ACC112 (cell line): ENCODE results near the gene SDHA.

ENCODE experiments used
- H2AFZ ChIP-seq: fragments of 200-600 bp; sonication (generic); one replicate; pipeline ENCODE4 v1.6.0; 2017; ENCODE audit warnings: antibody characterized with exemption, low read length; ENCODE audit not compliant: unreplicated experiment
- H3K27ac ChIP-seq: fragments of 200-600 bp; sonication (generic); 2 replicates; pipeline ENCODE4 v1.5.1; 2014; ENCODE audit warnings: low read depth, mild to moderate bottlenecking, antibody characterized with exemption, low read length, moderate library complexity
- H3K27me3 ChIP-seq: fragments of 200-600 bp; sonication (generic); 2 replicates; pipeline ENCODE4 v1.6.1; 2014; ENCODE audit warnings: mild to moderate bottlenecking, antibody characterized with exemption, low read length, moderate library complexity, mixed read lengths; ENCODE audit not compliant: insufficient read depth
- H3K36me3 ChIP-seq: fragments of 200-600 bp; sonication (generic); 2 replicates; pipeline ENCODE4 v1.6.1; 2016; ENCODE audit warnings: mild to moderate bottlenecking, antibody characterized with exemption, low read length, moderate library complexity, mixed read lengths; ENCODE audit not compliant: insufficient read depth
- H3K4me1 ChIP-seq: fragments of 200-600 bp; sonication (generic); one replicate; pipeline ENCODE4 v1.6.1; 2016; ENCODE audit warnings: low read length, mixed read lengths; ENCODE audit not compliant: insufficient read depth, unreplicated experiment, control insufficient read depth
- H3K4me3 ChIP-seq: fragments of 200-600 bp; sonication (generic); 2 replicates; pipeline ENCODE4 v1.5.1; 2014; ENCODE audit warnings: mild to moderate bottlenecking, low read depth, low read length
- H3K79me2 ChIP-seq: fragments of 200-600 bp; sonication (generic); one replicate; pipeline ENCODE4 v1.6.0; 2016; ENCODE audit warnings: low read length; ENCODE audit not compliant: control insufficient read depth, unreplicated experiment, insufficient read depth

The SDHA gene

GRCh38 chr5:186091-187041 is 31.8 kb upstream of the SDHA start:
- no peaks in the 10 kb centered on the region for H3K79me2 ChIP-seq
- peaks cover 3% of the 10 kb centered on the region for H3K4me1 ChIP-seq
- H3K4me3 ChIP-seq: no peak overlapping the region
- H3K36me3 ChIP-seq: no peaks in the 10 kb centered on the region
- no peaks in the 10 kb centered on the region for H3K27me3 ChIP-seq
- no peak overlapping the region for H3K27ac ChIP-seq
- H2AFZ ChIP-seq: no peak overlapping the region

DNA sequence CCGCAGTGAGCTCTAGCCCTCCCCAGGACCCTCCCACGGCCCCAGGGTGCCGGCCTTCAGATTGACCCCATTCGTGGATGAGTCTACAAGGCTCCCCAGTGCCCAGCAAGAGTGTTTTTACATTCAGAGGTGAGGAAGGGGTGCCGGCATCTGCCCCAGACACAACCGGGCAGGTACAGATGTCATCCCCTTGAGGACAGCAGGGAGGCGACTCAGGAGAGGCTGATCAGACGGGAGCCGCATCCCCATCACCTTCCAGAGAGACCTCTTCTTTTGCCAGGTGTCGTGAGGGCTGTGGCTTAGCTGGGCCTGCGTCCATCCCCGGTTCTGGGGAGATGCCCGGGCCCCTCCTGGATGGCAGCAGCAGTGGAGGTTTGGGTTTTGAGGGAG is 31.1 kb upstream of the SDHA start:
- Histone ChIP-seq H3K4me3 (no peak overlapping the region), H3K27me3 (no peaks in the 10 kb centered on the region), H3K4me1 (peaks cover 3% of the 10 kb centered on the region), H2AFZ (no peak overlapping the region), H3K79me2 (no peaks in the 10 kb centered on the region), H3K27ac (no peak overlapping the region), H3K36me3 (no peaks in the 10 kb centered on the region)

GRCh38 chr5:187617-188451 is 30.3 kb upstream of the SDHA start:
- H3K79me2 ChIP-seq: no peaks in the 10 kb centered on the region
- no peak overlapping the region for H3K4me3 ChIP-seq
- H3K36me3 ChIP-seq: no peaks in the 10 kb centered on the region
- no peak overlapping the region for H3K27ac ChIP-seq
- peaks cover 3% of the 10 kb centered on the region for H3K4me1 ChIP-seq
- H2AFZ ChIP-seq: no peak overlapping the region
- no peaks in the 10 kb centered on the region for H3K27me3 ChIP-seq

- Histone ChIP-seq H3K27ac (no peak overlapping the region), H3K79me2 (no peaks in the 10 kb centered on the region), H3K36me3 (no peaks in the 10 kb centered on the region), H3K27me3 (no peaks in the 10 kb centered on the region), H3K4me3 (no peak overlapping the region), H2AFZ (no peak overlapping the region), H3K4me1 (peaks cover 3% of the 10 kb centered on the region)
These were observed 29.3 kb upstream of the SDHA start for GRCh38 chr5:188488-189481.

DNA sequence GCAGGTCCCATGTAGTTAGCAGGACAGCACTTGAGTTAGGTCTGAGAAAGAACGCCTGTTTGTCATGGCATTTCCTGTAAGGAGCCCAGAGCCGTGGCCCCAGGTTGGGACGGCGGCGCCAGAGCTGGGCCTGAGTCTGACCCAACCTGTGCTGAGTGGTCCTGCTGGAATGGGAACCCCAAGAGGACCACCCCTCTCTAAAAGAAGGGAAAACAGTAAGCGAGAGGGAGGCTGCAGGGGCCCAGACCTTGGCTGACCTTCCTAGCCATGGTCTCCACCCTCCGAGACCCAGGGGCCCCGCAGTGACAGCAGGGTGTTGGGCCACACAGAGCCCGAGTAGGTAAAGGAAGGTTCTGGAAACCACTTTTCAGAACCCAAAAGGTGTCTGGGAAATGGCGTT is 28.6 kb upstream of the SDHA start:
- Histone ChIP-seq H3K36me3 (no peaks in the 10 kb centered on the region), H3K27me3 (no peaks in the 10 kb centered on the region), H2AFZ (no peak overlapping the region), H3K4me1 (peaks cover 3% of the 10 kb centered on the region), H3K4me3 (no peak overlapping the region), H3K79me2 (no peaks in the 10 kb centered on the region), H3K27ac (no peak overlapping the region)

GRCh38 chr5:189976-190365 is 28.1 kb upstream of the SDHA start:
- no peak overlapping the region for H3K27ac ChIP-seq
- no peaks in the 10 kb centered on the region for H3K27me3 ChIP-seq
- no peaks in the 10 kb centered on the region for H3K36me3 ChIP-seq
- H3K4me1 ChIP-seq: peaks cover 3% of the 10 kb centered on the region
- no peak overlapping the region for H3K4me3 ChIP-seq
- no peak overlapping the region for H2AFZ ChIP-seq
- no peaks in the 10 kb centered on the region for H3K79me2 ChIP-seq

DNA sequence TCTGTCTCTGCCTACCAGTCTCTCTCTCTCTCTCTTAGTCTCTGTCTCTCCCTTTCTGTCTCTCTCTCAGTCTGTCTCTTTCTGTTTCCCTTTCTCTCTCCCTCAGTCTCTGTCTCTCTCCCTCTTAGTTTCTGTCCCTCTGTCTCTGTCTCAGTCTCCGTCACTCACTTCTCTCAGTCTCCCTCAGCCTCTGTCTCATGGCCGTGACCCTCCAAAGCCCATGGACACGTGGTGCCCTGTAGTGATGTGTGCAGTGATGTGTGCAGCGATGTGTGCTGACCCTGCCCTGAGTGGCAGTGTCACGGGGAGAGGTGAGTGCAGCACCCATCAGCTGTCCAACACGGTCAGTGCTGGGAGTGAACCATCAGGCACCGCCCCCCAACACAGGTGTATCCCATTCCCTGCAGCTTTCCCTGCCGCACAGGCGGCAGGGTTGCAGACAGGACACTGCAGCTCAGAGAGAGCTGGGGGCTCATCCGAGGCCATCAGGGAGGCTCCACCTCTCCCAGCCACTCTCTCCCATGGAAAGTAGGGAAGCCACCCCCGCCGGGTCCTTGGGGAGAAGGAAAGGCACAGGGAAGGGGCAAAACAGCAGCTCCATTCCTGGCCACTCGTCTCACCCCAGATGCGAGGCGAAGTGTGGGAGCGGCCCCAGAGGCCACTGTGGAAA is 27.6 kb upstream of the SDHA start:
- Histone ChIP-seq H3K27ac (no peak overlapping the region), H2AFZ (no peak overlapping the region), H3K36me3 (no peaks in the 10 kb centered on the region), H3K27me3 (no peaks in the 10 kb centered on the region), H3K79me2 (no peaks in the 10 kb centered on the region), H3K4me1 (peaks cover 3% of the 10 kb centered on the region), H3K4me3 (no peak overlapping the region)

DNA sequence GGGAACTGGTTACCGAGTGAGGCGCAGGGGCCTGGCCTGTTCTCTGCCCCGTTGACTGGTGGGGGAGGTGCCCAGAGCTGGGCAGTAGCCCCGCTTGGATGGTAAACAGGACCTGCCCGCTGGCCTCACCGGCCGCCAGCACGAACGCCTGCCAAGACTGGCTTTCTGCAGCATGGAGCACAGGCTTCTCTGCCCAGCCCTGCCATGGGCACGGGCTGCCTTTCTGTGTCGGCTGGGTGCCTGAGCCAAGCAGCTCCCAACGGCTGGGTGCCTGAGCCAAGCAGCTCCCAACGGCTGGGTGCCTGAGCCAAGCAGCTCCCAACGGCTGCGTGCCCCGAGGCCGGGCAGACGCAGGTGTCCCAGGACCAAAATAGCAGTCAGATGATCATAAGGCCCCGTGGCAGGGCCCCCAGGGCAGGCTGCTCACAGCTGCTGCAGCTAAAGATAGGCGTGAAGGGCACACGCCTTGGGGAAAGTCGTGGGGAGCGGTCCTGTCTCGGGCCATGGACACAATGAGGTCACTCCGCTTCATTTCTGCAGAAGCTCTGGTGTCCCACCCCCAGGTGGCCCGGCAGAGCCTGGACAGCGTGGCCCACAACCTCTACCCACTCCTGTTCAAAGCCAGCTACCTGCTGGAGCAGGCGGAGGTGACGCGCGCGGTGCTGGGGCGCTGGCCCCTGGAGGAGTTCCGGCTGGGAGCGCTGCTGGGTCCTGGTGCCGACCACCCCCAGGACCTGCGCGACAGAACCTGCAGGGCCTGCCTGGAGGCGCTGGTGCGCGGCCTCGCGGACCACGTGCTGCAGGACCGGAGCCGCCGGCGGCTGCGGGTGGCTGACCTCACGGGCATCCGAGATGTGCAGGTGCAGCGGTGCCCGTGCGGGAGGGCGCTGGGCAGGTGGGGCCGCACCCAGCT is 26.8 kb upstream of the SDHA start, which contains the start of gene LRRC14B:
Gene LRRC14B (plus strand): TSS at position 460 of the 913 bp plus-strand sequence. CDS start 44 bp downstream, at position 504.
- H3K27ac ChIP-seq: no peak within 1 kb of the TSS
- H3K36me3 ChIP-seq: no peaks in the 10 kb centered on the region
- H3K4me1 ChIP-seq: peaks cover 3% of the 10 kb centered on the region
- no peaks in the 10 kb centered on the region for H3K27me3 ChIP-seq
- H3K79me2 ChIP-seq: no peaks in the 10 kb centered on the region
- H2AFZ ChIP-seq: no peak within 1 kb of the TSS
- no peak within 1 kb of the TSS for H3K4me3 ChIP-seq
